Choroid plexus epithelial cell (primary cell): ENCODE data around the gene BRSK2.
"Not testable (repeated sequence)": the region's sequence is repeated elsewhere in the genome, so short reads cannot be mapped to it uniquely, and the experiment has no call there.

Experiments used
- DNase-seq: peaks from one replicate; pipeline ENCODE4 v3.0.0-alpha.2; 2010; ENCODE audit warnings: low read depth
- H3K4me3 ChIP-seq: 2 replicates; pipeline ENCODE4 v1.5.1; 2011; ENCODE audit warnings: low read depth, mild to moderate bottlenecking, control low read depth, low read length, moderate library complexity
- TF ChIP-seq, protein P1 (sequence below): conservative IDR thresholded peaks from 2 replicates; pipeline ENCODE4 v1.5.1; 2011; ENCODE audit warnings: low read depth, mild to moderate bottlenecking, control low read depth, inconsistent platforms, low read length, moderate library complexity

Gene BRSK2

DNA sequence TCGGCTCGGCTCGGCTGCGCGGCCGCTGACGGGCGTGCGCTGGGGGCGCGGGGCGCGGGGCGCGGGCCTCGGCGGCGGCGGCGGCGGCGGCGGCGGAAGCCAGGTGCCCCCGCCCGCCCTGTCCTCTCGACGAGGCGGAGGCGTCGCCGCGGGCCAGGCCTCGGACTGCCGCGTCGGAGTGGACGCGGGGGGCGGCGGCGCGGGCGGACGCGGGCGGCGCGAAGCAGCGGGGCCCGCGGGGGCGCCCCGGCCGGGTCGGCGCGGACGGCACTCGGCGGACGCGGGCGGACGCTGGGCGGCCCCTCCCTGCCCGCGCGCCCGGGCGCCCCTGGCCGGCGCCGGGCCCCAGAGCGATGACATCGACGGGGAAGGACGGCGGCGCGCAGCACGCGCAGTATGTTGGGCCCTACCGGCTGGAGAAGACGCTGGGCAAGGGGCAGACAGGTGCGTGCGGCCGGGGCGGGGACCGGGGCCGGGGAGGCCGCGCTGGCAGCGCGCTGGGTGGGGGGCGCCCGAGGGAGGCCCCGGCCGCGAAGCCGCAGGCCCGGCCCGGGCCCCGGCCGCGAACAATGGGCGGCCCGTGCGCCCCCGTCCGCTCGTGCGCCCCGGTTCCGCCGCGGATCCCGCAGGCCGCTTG is at the start of gene BRSK2:
BRSK2 (plus strand) TSS at position 3 of the 637 bp plus-strand sequence; CDS start at position 354, 351 bp downstream.
- TF ChIP-seq, protein P1, sequence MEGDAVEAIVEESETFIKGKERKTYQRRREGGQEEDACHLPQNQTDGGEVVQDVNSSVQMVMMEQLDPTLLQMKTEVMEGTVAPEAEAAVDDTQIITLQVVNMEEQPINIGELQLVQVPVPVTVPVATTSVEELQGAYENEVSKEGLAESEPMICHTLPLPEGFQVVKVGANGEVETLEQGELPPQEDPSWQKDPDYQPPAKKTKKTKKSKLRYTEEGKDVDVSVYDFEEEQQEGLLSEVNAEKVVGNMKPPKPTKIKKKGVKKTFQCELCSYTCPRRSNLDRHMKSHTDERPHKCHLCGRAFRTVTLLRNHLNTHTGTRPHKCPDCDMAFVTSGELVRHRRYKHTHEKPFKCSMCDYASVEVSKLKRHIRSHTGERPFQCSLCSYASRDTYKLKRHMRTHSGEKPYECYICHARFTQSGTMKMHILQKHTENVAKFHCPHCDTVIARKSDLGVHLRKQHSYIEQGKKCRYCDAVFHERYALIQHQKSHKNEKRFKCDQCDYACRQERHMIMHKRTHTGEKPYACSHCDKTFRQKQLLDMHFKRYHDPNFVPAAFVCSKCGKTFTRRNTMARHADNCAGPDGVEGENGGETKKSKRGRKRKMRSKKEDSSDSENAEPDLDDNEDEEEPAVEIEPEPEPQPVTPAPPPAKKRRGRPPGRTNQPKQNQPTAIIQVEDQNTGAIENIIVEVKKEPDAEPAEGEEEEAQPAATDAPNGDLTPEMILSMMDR: no peak
- peak within 1 kb of the TSS; percentile 53 for H3K4me3 ChIP-seq
- no peak for DNase-seq

DNA sequence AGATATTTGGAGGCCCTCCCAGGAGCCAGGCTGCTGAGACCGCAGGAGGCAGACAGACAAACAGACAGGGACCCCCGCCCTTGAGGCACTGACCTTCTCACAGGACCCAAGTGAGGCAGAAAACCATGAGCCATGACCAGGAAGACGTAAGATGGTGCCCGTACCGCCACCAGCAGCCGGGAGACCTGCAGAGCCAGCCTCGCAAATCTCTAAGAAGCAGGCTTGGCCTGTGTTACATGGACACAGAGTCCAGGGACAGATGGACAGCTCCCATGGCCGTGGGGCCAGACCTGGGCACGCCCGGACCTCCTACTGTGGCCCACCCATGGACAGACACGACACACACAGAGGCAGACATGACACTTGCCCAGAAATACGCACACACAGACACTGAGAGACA is 49.6 kb upstream of the BRSK2 start:
- TF ChIP-seq, protein P1: no peak
- H3K4me3 ChIP-seq: no peak overlapping the region
- no peak for DNase-seq

DNA sequence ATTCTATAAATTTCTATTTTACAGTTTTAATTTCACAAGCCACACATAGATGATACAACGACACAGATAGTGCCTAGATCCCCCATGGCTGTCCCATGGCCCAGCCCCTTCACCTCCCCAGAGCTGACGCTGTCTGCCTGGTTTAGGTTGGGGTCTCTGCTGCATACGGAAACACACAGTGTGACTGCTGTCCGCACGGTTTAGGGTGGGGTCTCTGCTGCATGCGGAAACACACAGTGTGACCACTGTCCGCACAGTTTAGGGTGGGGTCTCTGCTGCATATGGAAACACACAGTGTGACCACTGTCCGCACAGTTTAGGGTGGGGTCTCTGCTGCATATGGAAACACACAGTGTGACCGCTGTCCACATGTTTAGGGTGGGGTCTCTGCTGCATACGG is 48.5 kb upstream of the BRSK2 start:
- DNase-seq, H3K4me3 ChIP-seq: not testable (repeated sequence)

DNA sequence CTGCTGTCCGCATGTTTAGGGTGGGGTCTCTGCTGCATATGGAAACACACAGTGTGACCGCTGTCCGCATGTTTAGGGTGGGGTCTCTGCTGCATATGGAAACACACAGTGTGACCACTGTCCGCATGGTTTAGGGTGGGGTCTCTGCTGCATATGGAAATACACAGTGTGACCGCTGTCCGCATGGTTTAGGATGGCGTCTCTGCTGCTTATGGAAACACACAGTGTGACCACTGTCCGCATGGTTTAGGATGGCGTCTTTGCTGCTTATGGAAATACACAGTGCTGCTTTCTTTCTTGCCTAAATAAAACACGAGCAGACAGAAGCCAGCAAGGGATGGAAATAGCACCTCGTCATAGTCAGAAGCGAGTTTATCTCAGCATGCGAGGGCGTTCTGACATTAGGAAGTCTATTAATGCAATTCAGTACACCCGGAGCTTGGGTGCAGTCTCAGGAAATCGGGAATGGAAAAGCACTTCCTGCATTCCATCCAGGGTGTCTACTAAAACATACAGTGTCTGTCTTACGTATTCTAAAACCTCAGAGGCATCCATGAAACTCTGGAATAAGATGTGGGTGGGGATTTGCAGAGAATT is 47.7 kb upstream of the BRSK2 start:
- DNase-seq: peak; percentile 53
- no peak overlapping the region for H3K4me3 ChIP-seq
- TF ChIP-seq, protein P1: no peak

DNA sequence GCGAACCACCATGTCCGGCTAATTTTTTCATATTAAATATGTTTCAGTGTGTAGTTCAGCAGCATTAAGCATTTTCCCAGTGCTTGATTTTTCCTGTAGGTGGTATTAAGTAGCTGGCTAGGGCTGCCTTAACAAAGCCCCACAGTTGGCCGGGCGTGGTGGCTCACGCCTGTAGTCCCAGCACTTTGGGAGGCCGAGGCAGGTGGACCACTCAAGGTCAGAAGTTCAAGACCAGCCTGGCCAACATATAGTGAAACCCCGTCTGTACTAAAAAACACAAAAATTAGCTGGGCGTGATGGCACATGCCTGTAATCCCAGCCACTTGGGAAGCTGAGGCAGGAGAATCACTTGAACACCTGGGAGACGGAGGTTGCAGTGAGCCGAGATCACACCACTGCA is 46.8 kb upstream of the BRSK2 start:
- TF ChIP-seq, protein P1: no peak
- DNase-seq: no peak
- no peak overlapping the region for H3K4me3 ChIP-seq

DNA sequence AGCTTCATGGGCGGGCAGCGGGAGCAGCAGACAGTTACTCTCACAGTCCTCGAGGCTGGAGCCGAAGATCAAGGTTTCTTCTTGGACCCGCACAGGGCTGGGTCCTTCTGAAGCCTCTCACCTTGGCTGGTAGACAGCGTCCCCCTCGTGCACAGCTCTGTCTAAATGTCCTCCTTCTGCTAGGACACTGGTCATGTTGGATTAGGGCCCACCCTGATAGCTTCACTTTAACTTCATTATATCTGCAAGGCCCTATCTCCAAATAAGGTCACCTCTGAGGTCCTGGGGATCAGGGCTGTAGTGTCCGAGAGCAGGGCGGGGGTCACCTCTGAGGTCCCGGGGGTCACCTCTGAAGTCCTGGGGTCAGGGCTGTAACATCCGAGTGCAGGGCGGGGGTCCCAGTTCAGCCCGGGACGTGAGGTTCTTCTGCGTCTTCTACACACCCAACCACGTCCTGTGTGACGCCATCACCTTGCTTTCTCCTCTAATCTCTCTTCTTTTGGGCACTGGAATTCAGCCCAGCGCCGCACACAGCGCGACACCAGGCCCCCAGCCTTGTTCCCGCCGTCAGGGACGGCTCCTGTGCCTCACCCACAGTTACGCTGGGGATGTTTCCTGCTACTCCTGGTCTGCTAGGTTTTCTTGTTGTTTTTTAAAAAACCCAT is 46.2 kb upstream of the BRSK2 start:
- DNase-seq: no peak
- no peak overlapping the region for H3K4me3 ChIP-seq
- TF ChIP-seq, protein P1: no peak

DNA sequence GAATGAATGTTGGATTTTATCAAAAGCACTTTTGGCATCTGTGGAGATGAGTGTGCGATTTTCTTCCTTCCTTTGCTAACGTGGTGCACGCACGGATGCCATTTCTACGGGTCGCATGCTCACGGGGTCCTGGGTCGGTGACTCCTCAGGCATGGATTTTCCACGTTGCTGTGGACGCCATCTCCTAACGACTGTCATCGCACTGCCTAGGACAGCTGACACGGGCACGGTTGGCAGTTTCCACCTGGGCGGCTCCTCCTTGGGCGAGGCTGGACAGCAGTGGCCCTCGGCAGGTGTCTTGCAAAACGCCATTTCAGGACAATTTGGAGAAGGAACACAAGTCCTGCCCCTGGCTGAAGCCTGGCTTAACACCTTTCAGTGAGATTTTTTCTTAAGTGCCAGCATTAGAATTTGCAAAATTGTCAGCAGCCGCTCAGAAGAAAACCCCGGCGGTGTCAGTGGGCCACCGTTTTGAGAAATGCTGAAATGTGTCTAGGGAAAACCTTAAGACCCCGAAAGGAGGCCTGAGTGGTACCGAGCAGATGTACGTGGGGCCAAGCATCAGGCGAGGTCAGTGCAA is 45.6 kb upstream of the BRSK2 start:
- TF ChIP-seq, protein P1: no peak
- H3K4me3 ChIP-seq: no peak overlapping the region
- DNase-seq: no peak
